NCI-H2196 (cell line): ENCODE results near the gene GATB.

Experiments
- DNase-seq: peaks from one replicate; lab custom pipeline; 2025; ENCODE audit not compliant: unreplicated experiment; lab: John Stamatoyannopoulos, UW

Gene GATB

GRCh38 chr4:151656058-151656457 lies 104.7 kb downstream of the GATB start:
- no peak for DNase-seq

- DNase-seq = no peak
Measured at GRCh38 chr4:151653548-151653918, 107.3 kb downstream of the GATB start.

- DNase-seq = no peak
Measured at GRCh38 chr4:151652841-151653547, 107.8 kb downstream of the GATB start.

GRCh38 chr4:151651496-151651895 lies 109.3 kb downstream of the GATB start:
- DNase-seq = no peak

- no peak for DNase-seq
Measured at GRCh38 chr4:151649479-151649878, 111.3 kb downstream of the GATB start.

- DNase-seq = no peak
Measured at GRCh38 chr4:151646322-151646721, 114.5 kb downstream of the GATB start.

GRCh38 chr4:151644622-151645021 lies 116.2 kb downstream of the GATB start:
- peak; percentile 1 for DNase-seq

GRCh38 chr4:151643564-151643963 lies 117.2 kb downstream of the GATB start:
- no peak for DNase-seq

- DNase-seq = no peak
Measured at GRCh38 chr4:151641983-151642382, 118.8 kb downstream of the GATB start.

- DNase-seq = no peak
Measured at GRCh38 chr4:151641167-151641566, 119.6 kb downstream of the GATB start.

- DNase-seq = no peak
Measured at GRCh38 chr4:151640381-151640780, 120.4 kb downstream of the GATB start.

- DNase-seq = no peak
Measured at GRCh38 chr4:151638295-151638858, 122.4 kb downstream of the GATB start.

GRCh38 chr4:151631349-151631748 lies 129.5 kb downstream of the GATB start:
- DNase-seq = no peak

- DNase-seq = no peak
Measured at GRCh38 chr4:151629097-151629783, 131.6 kb downstream of the GATB start.

GRCh38 chr4:151628001-151628608 lies 132.7 kb downstream of the GATB start:
- no peak for DNase-seq

GRCh38 chr4:151627491-151627890 lies 133.3 kb downstream of the GATB start:
- no peak for DNase-seq

GRCh38 chr4:151626751-151627150 lies 134.1 kb downstream of the GATB start:
- DNase-seq = no peak

- no peak for DNase-seq
Measured at GRCh38 chr4:151626228-151626627, 134.6 kb downstream of the GATB start.

GRCh38 chr4:151624626-151625565 lies 135.9 kb downstream of the GATB start:
- no peak for DNase-seq
